ENCODE data around the gene SSR4. TPM values are rescaled to one million over a fixed set of nuclear protein-coding genes. Genes with fewer than 3 reads are reported as not detected.

The SSR4 gene
- total and polyA plus RNA-seq, 2 experiments from 2014 or later: 316 to 693 TPM

DNA sequence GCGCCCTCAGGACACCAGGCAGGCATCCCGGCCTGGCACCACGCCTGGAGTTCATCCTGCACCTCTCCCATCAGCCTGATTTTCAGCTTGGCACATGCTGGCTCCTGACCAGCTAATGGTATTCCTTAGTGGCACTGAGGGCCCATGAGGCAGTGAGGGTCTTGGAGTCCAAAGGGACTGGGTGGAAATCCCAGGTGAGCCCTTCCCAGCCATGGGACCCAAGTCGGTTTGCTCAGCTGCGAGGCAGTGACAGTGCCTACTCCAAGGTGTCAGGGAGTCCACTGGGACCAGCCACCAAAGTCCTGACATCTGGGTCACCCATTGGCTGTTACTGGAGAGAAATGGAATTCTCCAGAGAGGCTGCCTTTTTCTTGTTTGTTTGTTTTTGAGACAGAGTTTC is 4.9 kb downstream of the SSR4 start:
- H3K9me3 ChIP-seq (ENCODE audit: low read depth): no peaks in the 10 kb centered on the region
- H3K4me3 ChIP-seq: no peak overlapping the region
- H4K20me1 ChIP-seq (ENCODE audit: insufficient read depth, poor library complexity, severe bottlenecking): no peaks in the 10 kb centered on the region
- TF ChIP-seq, protein P1, sequence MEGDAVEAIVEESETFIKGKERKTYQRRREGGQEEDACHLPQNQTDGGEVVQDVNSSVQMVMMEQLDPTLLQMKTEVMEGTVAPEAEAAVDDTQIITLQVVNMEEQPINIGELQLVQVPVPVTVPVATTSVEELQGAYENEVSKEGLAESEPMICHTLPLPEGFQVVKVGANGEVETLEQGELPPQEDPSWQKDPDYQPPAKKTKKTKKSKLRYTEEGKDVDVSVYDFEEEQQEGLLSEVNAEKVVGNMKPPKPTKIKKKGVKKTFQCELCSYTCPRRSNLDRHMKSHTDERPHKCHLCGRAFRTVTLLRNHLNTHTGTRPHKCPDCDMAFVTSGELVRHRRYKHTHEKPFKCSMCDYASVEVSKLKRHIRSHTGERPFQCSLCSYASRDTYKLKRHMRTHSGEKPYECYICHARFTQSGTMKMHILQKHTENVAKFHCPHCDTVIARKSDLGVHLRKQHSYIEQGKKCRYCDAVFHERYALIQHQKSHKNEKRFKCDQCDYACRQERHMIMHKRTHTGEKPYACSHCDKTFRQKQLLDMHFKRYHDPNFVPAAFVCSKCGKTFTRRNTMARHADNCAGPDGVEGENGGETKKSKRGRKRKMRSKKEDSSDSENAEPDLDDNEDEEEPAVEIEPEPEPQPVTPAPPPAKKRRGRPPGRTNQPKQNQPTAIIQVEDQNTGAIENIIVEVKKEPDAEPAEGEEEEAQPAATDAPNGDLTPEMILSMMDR (IDR thresholded peaks at IDR 0.05; ENCODE audit: poor library complexity): no peak
- TF ChIP-seq EZH2phosphoT487 (IDR thresholded peaks at IDR 0.05; ENCODE audit: low read depth, severe bottlenecking, unreplicated experiment) (no peak), EZH2 (IDR thresholded peaks at IDR 0.05; ENCODE audit: borderline replicate concordance) (no peak)
- no peak overlapping the region for H2AFZ ChIP-seq
- no peaks in the 10 kb centered on the region for H3K9me2 ChIP-seq (replicated peaks; ENCODE audit: insufficient read depth)
- H3K4me1 ChIP-seq (ENCODE audit: insufficient read depth): peaks cover 5% of the 10 kb centered on the region
- no peak overlapping the region for H3K4me2 ChIP-seq
- peaks cover 14% of the 10 kb centered on the region for H3K79me2 ChIP-seq
- H3K27ac ChIP-seq: no peak overlapping the region
- WGBS (ENCODE audit: low lambda C conversion rate, missing lambda C conversion rate): 85% methylated on average over 5 of the region's 5 CpGs
- H3K36me3 ChIP-seq (replicated peaks; ENCODE audit: insufficient read depth, low read depth): no peaks in the 10 kb centered on the region
- DNase-seq (ENCODE audit: low spot score): no peak
- no peaks in the 10 kb centered on the region for H3K27me3 ChIP-seq

DNA sequence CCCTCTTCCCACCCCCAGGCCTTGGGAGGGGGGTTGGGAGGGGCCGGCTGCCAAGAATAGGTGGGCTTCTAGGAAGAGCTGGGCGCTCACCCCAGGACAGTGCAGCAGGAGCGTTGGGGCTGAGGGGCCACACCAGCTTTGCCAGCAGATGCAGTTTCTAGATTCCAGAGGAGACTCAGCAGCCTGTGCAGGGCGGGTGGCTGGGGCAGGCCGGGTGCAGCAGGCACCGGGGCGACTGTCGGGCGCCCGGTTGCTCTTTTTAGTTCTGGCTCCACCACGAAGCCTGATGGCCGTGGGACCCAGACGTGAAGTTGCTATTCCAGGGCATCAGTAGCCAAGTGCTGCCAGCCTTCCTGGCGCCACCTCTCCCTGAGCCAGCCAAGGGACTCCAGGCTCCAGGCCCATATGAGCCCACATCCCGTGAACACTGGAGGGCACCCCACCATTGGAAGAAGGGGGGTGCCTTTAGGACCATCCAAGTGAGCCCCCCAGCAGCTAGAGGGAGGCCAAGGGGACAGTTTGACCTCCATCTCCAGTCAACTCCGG is 5.8 kb downstream of the SSR4 start:
- Histone ChIP-seq H2AFZ (no peak overlapping the region), H4K20me1 (ENCODE audit: insufficient read depth, poor library complexity, severe bottlenecking) (no peaks in the 10 kb centered on the region), H3K36me3 (replicated peaks; ENCODE audit: insufficient read depth, low read depth) (no peaks in the 10 kb centered on the region), H3K9me3 (ENCODE audit: low read depth) (no peaks in the 10 kb centered on the region), H3K4me2 (no peak overlapping the region), H3K9me2 (replicated peaks; ENCODE audit: insufficient read depth) (no peaks in the 10 kb centered on the region), H3K27me3 (no peaks in the 10 kb centered on the region), H3K79me2 (peaks cover 11% of the 10 kb centered on the region), H3K4me3 (no peak overlapping the region), H3K4me1 (ENCODE audit: insufficient read depth) (peaks cover 5% of the 10 kb centered on the region), H3K27ac (no peak overlapping the region)
- TF ChIP-seq, protein P1 (IDR thresholded peaks at IDR 0.05; ENCODE audit: poor library complexity): no peak
- TF ChIP-seq EZH2phosphoT487 (IDR thresholded peaks at IDR 0.05; ENCODE audit: low read depth, severe bottlenecking, unreplicated experiment): no peak
- no peak for TF ChIP-seq EZH2 (IDR thresholded peaks at IDR 0.05; ENCODE audit: borderline replicate concordance)
- WGBS (ENCODE audit: low lambda C conversion rate, missing lambda C conversion rate): 92% methylated on average over 13 of the region's 16 CpGs
- DNase-seq (ENCODE audit: low spot score): no peak

DNA sequence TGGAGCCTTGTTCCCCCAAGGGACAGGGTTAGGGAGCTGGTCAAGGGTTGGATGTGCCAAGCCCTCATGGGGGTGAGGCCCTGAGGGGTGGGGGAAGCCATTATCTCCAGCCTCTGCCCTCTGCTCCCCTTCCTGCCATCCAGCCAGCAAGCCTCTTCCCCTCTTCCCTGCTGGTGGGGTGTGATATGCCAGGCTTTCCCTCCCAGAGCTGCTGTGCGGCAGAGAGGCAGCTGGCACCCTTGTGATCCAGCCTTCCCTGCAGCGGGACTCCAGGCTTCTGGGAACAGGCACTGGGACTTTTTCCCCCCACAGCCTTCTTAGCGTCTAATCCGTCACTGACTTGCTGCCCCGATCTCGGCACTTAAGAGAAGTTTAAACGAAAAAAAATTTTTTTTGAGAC is 6.3 kb downstream of the SSR4 start:
- H3K79me2 ChIP-seq: peaks cover 6% of the 10 kb centered on the region
- no peak overlapping the region for H2AFZ ChIP-seq
- DNase-seq (ENCODE audit: low spot score): no peak
- H3K4me3 ChIP-seq: no peak overlapping the region
- WGBS (ENCODE audit: low lambda C conversion rate, missing lambda C conversion rate): 98% methylated on average over 7 of the region's 7 CpGs
- peaks cover under 1% of the 10 kb centered on the region for H3K4me1 ChIP-seq (ENCODE audit: insufficient read depth)
- H4K20me1 ChIP-seq (ENCODE audit: insufficient read depth, poor library complexity, severe bottlenecking): no peaks in the 10 kb centered on the region
- no peaks in the 10 kb centered on the region for H3K36me3 ChIP-seq (replicated peaks; ENCODE audit: insufficient read depth, low read depth)
- H3K27ac ChIP-seq: no peak overlapping the region
- TF ChIP-seq EZH2 (IDR thresholded peaks at IDR 0.05; ENCODE audit: borderline replicate concordance): no peak
- TF ChIP-seq EZH2phosphoT487 (IDR thresholded peaks at IDR 0.05; ENCODE audit: low read depth, severe bottlenecking, unreplicated experiment): no peak
- TF ChIP-seq, protein P1 (IDR thresholded peaks at IDR 0.05; ENCODE audit: poor library complexity): no peak
- H3K9me3 ChIP-seq (ENCODE audit: low read depth): no peaks in the 10 kb centered on the region
- H3K4me2 ChIP-seq: no peak overlapping the region
- no peaks in the 10 kb centered on the region for H3K27me3 ChIP-seq
- no peaks in the 10 kb centered on the region for H3K9me2 ChIP-seq (replicated peaks; ENCODE audit: insufficient read depth)

Data from hepatocyte (in vitro differentiated cells).